ENCODE results near the gene E2F2.
A peak's percentile ranks its signal among the peaks of the same experiment; 100 is the strongest.

The E2F2 gene

DNA sequence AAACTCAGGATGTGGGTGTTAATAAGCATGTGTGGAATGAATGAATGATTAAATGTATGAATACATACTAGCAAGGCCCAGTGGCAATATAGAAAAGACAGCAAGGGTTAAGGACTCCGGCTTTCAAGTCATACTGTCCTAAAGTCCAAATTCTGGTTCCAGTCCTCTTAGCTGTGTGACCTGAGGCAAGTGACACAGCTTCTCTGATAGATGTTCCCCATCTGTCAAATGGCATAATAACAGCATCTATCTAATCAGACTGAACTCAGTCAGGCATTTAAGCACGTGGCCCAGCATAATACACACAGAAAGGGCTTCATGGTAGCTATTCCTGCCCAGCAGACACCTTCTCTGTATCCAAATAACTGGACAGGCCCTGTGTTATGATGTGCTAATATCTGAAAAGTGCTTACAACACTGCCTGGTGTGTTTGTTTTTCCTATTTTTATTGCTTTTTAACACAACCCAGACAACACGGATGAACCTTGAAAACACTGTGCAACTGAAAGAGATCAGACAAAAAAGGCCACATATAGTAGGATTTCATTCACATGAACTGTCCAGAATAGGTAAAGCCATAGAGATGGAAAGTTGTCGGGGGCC is 59.5 kb downstream of the E2F2 start:
- no peak overlapping the region for H3K27ac ChIP-seq
- no peak overlapping the region for H3K4me3 ChIP-seq
- no peaks in the 10 kb centered on the region for H3K9me3 ChIP-seq
- intact Hi-C loops (cut with DNase I; ENCODE audit: low total_unique reads) = no loop called here
- no peak for DNase-seq
- no peak for TF ChIP-seq CTCF (IDR thresholded peaks at IDR 0.05)
- no peaks in the 10 kb centered on the region for H3K36me3 ChIP-seq
- H3K27me3 ChIP-seq = no peaks in the 10 kb centered on the region
- H3K4me1 ChIP-seq = peaks cover 0 to 33% (median 18%) of the 10 kb centered on the region in 4 donors

DNA sequence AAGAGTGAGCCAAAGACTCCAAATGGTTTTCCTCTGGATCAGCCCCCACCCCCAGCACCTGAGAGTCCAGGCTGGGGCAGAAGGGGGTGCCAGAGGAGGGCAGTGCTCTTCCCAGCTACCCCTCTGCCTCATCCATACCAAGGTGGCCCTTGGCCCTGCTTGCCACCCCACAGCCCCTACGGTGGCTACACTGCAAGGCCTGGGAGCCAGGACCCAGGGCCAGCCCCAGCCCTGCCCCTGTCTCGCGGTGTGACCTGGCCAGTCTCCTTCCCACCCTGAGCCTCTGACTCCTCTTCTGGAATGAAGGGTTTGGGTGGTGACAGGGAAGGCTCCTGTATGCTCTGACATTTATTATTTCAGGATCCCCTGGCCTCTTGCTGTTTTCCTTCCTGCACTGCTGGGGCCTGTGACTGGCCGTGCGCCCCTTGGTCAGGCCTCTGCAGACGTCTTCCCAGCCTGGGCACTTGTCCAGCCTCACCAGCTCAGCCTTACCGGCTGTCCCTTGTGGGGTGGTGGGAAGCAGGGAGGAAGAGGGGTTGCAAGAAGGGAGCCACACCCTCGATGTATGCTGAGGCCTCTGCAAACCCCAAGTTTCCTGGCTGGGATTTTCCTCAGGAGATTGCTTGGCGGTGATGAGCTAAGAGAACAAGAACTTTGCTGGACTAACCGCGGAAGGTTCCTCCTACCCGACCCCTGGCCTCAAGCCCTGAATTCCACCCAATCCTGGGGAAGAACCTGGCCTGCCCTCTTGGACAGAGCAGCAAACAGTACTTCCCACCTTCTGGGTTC is 60.6 kb downstream of the E2F2 start:
- DNase-seq = peak; percentile 68 to 81
- Histone ChIP-seq H3K9me3 (no peaks in the 10 kb centered on the region), H3K36me3 (no peaks in the 10 kb centered on the region), H3K4me3 (no peak overlapping the region), H3K27ac (peak overlapping the region; percentile 7 to 51), H3K27me3 (no peaks in the 10 kb centered on the region), H3K4me1 (peaks cover 0 to 27% (median 18%) of the 10 kb centered on the region in 4 donors)
- no peak for TF ChIP-seq CTCF (IDR thresholded peaks at IDR 0.05)
- intact Hi-C loops (cut with DNase I; ENCODE audit: low total_unique reads) = no loop called here

DNA sequence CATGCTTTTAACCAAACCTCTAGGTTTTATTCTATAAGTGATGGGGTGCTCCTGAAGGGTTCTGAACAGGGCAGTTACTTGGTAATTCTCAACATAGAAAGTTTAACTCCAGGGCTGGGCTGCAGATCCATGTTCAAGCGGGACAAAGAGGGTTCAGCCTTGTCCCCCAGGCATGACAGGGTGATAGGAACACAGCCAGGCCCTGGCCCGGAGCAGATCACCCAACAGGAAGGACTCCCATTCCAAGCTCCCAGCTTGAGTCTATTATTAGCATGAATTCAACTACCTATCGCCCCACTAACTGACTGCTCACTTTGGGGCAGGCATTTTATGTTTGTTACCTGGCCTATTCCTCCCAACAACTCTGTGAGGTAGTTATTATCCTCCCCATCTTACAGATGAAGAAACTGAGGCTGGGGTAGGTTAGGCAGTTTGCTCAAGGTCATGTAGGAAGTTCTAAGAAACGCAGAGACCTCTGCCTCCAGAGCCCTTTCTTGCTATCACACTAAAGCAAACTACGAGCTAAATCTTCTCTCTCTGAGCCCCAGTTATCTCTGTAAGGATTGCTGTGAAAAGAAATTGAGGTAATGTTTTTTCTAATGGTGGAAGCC is 61.6 kb downstream of the E2F2 start:
- Histone ChIP-seq H3K4me3 (no peak overlapping the region), H3K27ac (peak overlapping the region in 1 of 2 donors; percentile 51), H3K4me1 (peaks cover 0 to 20% (median 11%) of the 10 kb centered on the region in 4 donors), H3K27me3 (no peaks in the 10 kb centered on the region), H3K36me3 (no peaks in the 10 kb centered on the region), H3K9me3 (no peaks in the 10 kb centered on the region)
- DNase-seq = no peak
- TF ChIP-seq CTCF (IDR thresholded peaks at IDR 0.05) = no peak
- intact Hi-C loops (cut with DNase I; ENCODE audit: low total_unique reads) = no loop called here

- Histone ChIP-seq H3K4me1 (peaks cover 0 to 18% (median 10%) of the 10 kb centered on the region in 4 donors), H3K4me3 (no peak overlapping the region), H3K36me3 (no peaks in the 10 kb centered on the region), H3K27me3 (no peaks in the 10 kb centered on the region), H3K9me3 (no peaks in the 10 kb centered on the region), H3K27ac (no peak overlapping the region)
- intact Hi-C loops (cut with DNase I; ENCODE audit: low total_unique reads) = no loop called here
- DNase-seq = no peak
- TF ChIP-seq CTCF (IDR thresholded peaks at IDR 0.05) = no peak
Measured at GRCh38 chr1:23466423-23466989, 64.5 kb downstream of the E2F2 start.

DNA sequence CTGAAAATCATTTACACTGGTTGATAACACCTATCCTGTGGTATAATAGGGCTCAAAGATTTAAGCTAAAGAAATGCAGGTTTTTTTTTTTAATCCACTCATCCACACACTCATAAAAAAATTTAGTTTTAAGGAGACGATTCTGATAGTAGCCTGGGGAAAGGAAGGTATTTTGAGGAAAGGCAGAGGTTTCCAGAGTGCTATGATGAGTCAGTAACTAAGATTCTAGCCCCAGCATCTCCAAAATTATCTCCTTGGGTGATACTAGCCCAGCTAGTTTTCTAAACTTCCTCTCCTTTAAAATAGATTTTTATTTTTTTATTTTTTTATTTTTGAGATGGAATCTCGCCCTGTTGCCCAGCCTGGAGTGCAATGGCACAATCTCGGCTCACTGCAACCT is 67.7 kb downstream of the E2F2 start:
- no peak for DNase-seq
- Histone ChIP-seq H3K4me1 (no peaks in the 10 kb centered on the region), H3K36me3 (no peaks in the 10 kb centered on the region), H3K9me3 (no peaks in the 10 kb centered on the region), H3K4me3 (no peak overlapping the region), H3K27me3 (no peaks in the 10 kb centered on the region), H3K27ac (no peak overlapping the region)
- intact Hi-C loops (cut with DNase I; ENCODE audit: low total_unique reads) = no loop called here
- TF ChIP-seq CTCF (IDR thresholded peaks at IDR 0.05) = no peak

All from tibial artery (tissue), 4 donors.